Measurements from ENCODE around the gene FGF19. TPM values are rescaled to one million over a fixed set of nuclear protein-coding genes. Genes with fewer than 3 reads are reported as not detected.

FGF19 gene
- total RNA-seq, 1 experiment from 2014 or later: 17.6 TPM

- POLR2A ChIA-PET: interaction anchor here (1.2 kb wide), 1 partner anchor 9 kb away, joined by 4 read pairs; no protein-coding TSS in a partner anchor
- H3K36me3 Mint-ChIP-seq: peaks cover 53% of the 10 kb centered on the region
- H3K27ac Mint-ChIP-seq: peak overlapping the region; percentile 60; the same call in 1 of the 2 replicates
- CTCF ChIA-PET: interaction anchor here (0.8 to 1.2 kb wide), 4 partner anchors 13 to 517 kb away, joined by 3 read pairs; no protein-coding TSS in a partner anchor
- no peak overlapping the region for H3K4me3 Mint-ChIP-seq
- ATAC-seq (no peak), DNase-seq (ENCODE audit: low spot score) (no peak)
- H3K9me3 Mint-ChIP-seq: no peaks in the 10 kb centered on the region
- TF ChIP-seq E2F1 (CRISPR knock-in tag; IDR thresholded peaks at IDR 0.05) (no peak), ZSCAN18 (CRISPR knock-in tag; IDR thresholded peaks at IDR 0.05) (no peak), CDX4 (CRISPR knock-in tag; IDR thresholded peaks at IDR 0.05; ENCODE audit: borderline replicate concordance) (no peak), NR2C2 (CRISPR knock-in tag; IDR thresholded peaks at IDR 0.05) (no peak), E2F4 (CRISPR knock-in tag; IDR thresholded peaks at IDR 0.05; ENCODE audit: borderline replicate concordance, low read depth) (no peak), SOX15 (CRISPR knock-in tag; IDR thresholded peaks at IDR 0.05) (no peak), CREB1 (CRISPR knock-in tag; IDR thresholded peaks at IDR 0.05) (no peak), CTCF (IDR thresholded peaks at IDR 0.05) (no peak)
- H3K27me3 Mint-ChIP-seq (ENCODE audit: low read depth): no peaks in the 10 kb centered on the region
- peaks cover 11% of the 10 kb centered on the region; the same call in 1 of the 2 replicates for H3K4me1 Mint-ChIP-seq
These were observed 54.9 kb downstream of the FGF19 start for GRCh38 chr11:69648679-69649575.

Other genes with a start within 250 kb of the FGF19 start
- gene LINC01488, start 222.4 kb downstream of the FGF19 start, total RNA-seq (2021): not detected in 3 replicates
- gene CCND1, start 62.9 kb downstream of the FGF19 start, total RNA-seq (2021): 212 to 224 TPM (median 224 TPM) in 3 replicates
- gene LTO1, start 28.7 kb downstream of the FGF19 start, total RNA-seq (2021): 20.5 to 27.5 TPM (median 20.6 TPM) in 3 replicates
- 3.2 to 5.9 TPM (median 3.3 TPM) in 3 replicates for gene FGF4, start 71.3 kb upstream of the FGF19 start, total RNA-seq (2021)
- not detected in 3 replicates for gene FGF3, start 115.4 kb upstream of the FGF19 start, total RNA-seq (2021)

Data from WTC11 (cell line).